Panc1 (cell line): ENCODE data around the gene ABCD3. TPM values are rescaled to one million over a fixed set of nuclear protein-coding genes. Genes with fewer than 3 reads are reported as not detected.

Source experiments
- ATAC-seq: fragments of 200-7000 bp; cut with Tn5 transposase; 2 replicates; pipeline ENCODE4 v1.9.1; 2020; ENCODE audit warnings: mild to moderate bottlenecking, moderate library complexity
- BruUV-seq: library from RNA; stranded (reverse); fragments of 400-500 nt; replicated peaks from 2 replicates; lab custom pipeline; 2021; lab: Mats Ljungman, UMichigan
- CTCF ChIA-PET: fragments of 300-600 bp; sonication (Branson Sonifier 250); formaldehyde crosslinking; loops from one replicate; lab custom pipeline; 2022; ENCODE audit warnings: antibody characterized with exemption; lab: Charles Lee
- POLR2A ChIA-PET: fragments of 300-600 bp; sonication (Branson Sonifier 250); formaldehyde crosslinking; loops from one replicate; lab custom pipeline; 2022; ENCODE audit warnings: antibody characterized with exemption; lab: Charles Lee
- DNase-seq: peaks from one replicate; pipeline ENCODE4 v3.0.0-alpha.2; 2010; ENCODE audit warnings: low read depth, low spot score
- H3K27ac ChIP-seq: 2 replicates; pipeline ENCODE4 v1.5.1; 2011; ENCODE audit warnings: mild to moderate bottlenecking, low read length, inconsistent platforms
- H3K27me3 ChIP-seq: fragments of 200-500 bp; sonication (Bioruptor generic); 2 replicates; pipeline ENCODE4 v1.6.0; 2014; ENCODE audit warnings: low read length, inconsistent platforms; ENCODE audit not compliant: control insufficient read depth, insufficient read depth
- H3K36me3 ChIP-seq: fragments of 200-500 bp; sonication (Bioruptor generic); 2 replicates; pipeline ENCODE4 v1.5.1; 2014; ENCODE audit warnings: inconsistent platforms, mild to moderate bottlenecking, low read length, moderate library complexity; ENCODE audit not compliant: control insufficient read depth, insufficient read depth
- H3K4me1 ChIP-seq: 2 replicates; pipeline ENCODE4 v1.5.1; 2011; ENCODE audit warnings: inconsistent platforms, mild to moderate bottlenecking, low read length, moderate library complexity; ENCODE audit not compliant: control insufficient read depth, insufficient read depth
- H3K4me3 ChIP-seq, 2 experiments: 2 replicates each; pipeline ENCODE4 v1.5.1; 2011 to 2012; ENCODE audit warnings: low read depth in 2 of 2, low read length in 2 of 2, mild to moderate bottlenecking in 2 of 2, inconsistent platforms in 1 of 2, moderate library complexity in 1 of 2
- H3K9me3 ChIP-seq: fragments of 200-500 bp; sonication (Bioruptor generic); 2 replicates; pipeline ENCODE4 v1.5.1; 2014; ENCODE audit warnings: low read depth, mild to moderate bottlenecking, inconsistent platforms, low read length, moderate library complexity; ENCODE audit not compliant: control insufficient read depth, insufficient read depth
- CTCF ChIP-seq: fragments of 450-650 bp; IDR thresholded peaks from 2 replicates; pipeline ENCODE4 v1.5.1; 2017; ENCODE audit warnings: mild to moderate bottlenecking
- POLR2AphosphoS5 ChIP-seq: IDR thresholded peaks from 2 replicates; pipeline ENCODE4 v1.6.1; 2012; ENCODE audit warnings: mild to moderate bottlenecking, low read depth, low read length, moderate library complexity
- REST ChIP-seq, 2 experiments: IDR thresholded peaks; 2 replicates each; pipeline ENCODE4 v1.6.1; 2011 to 2012; ENCODE audit warnings: low read depth in 2 of 2, control low read depth in 1 of 2, low read length in 1 of 2, mild to moderate bottlenecking in 1 of 2, moderate library complexity in 1 of 2; ENCODE audit not compliant: insufficient read depth in 1 of 2
- SIN3A ChIP-seq: IDR thresholded peaks from 2 replicates; pipeline ENCODE4 v1.6.1; 2012; ENCODE audit warnings: low read depth, mild to moderate bottlenecking, low read length, moderate library complexity, borderline replicate concordance; ENCODE audit not compliant: insufficient read depth
- TCF7L2 ChIP-seq: IDR thresholded peaks from 2 replicates; pipeline ENCODE4 v1.6.1; 2011; ENCODE audit warnings: mild to moderate bottlenecking, low read depth, low read length, inconsistent platforms
- in situ Hi-C: cut with HindIII; loops from 2 replicates; pipeline ENCODE4 v1.10.0; 2016; ENCODE audit warnings: low sequenced_read_pairs, low pct_unique_long_range_greater_than_20kb
- intact Hi-C: fragments of 100-400 bp; cut with micrococcal nuclease; formaldehyde crosslinking; loops from one replicate; pipeline ENCODE4 v1.10.0; 2022; ENCODE audit not compliant: unreplicated experiment
- total RNA-seq: library from RNA; stranded (reverse); gene quantifications from one replicate; pipeline ENCODE4 v1.2.1, GENCODE V29; 2021; ENCODE audit not compliant: unreplicated experiment

ABCD3 gene
- total RNA-seq, 1 experiment from 2014 or later, result 40.5 TPM

GRCh38 chr1:94538243-94538827 lies 120.1 kb downstream of the ABCD3 start:
- H3K36me3 ChIP-seq, result no peaks in the 10 kb centered on the region; the same call in 1 of the 2 replicates
- no peak overlapping the region for H3K27ac ChIP-seq
- peaks cover 5% of the 10 kb centered on the region; the same call in 1 of the 2 replicates for H3K27me3 ChIP-seq
- ATAC-seq (no peak), DNase-seq (no peak)
- CTCF ChIA-PET, result no interaction called here
- intact Hi-C loops, result no loop called here
- H3K9me3 ChIP-seq, result no peaks in the 10 kb centered on the region
- in situ Hi-C loops, result no loop called here
- BruUV-seq, result no TSS peak
- H3K4me1 ChIP-seq, result peaks cover 4% of the 10 kb centered on the region; the same call in 1 of the 2 replicates
- H3K4me3 ChIP-seq, result no peak overlapping the region
- POLR2A ChIA-PET, result no interaction called here
- TF ChIP-seq POLR2AphosphoS5 (no peak), SIN3A (no peak)

GRCh38 chr1:94539496-94539895 lies 121.3 kb downstream of the ABCD3 start:
- TF ChIP-seq CTCF (no peak), SIN3A (no peak), POLR2AphosphoS5 (no peak), TCF7L2 (no peak), REST (IDR thresholded peaks at IDR 0.05; ENCODE audit: insufficient read depth in 1 of 2, low read depth in 2 of 2, low read length in 1 of 2) (no peak)
- H3K4me1 ChIP-seq, result peaks cover 4% of the 10 kb centered on the region; the same call in 1 of the 2 replicates
- H3K9me3 ChIP-seq, result no peaks in the 10 kb centered on the region
- DNase-seq, result no peak
- POLR2A ChIA-PET, result no interaction called here
- in situ Hi-C loops (no loop called here), intact Hi-C loops (no loop called here)
- ATAC-seq, result no peak
- no TSS peak for BruUV-seq
- peaks cover 5% of the 10 kb centered on the region; the same call in 1 of the 2 replicates for H3K27me3 ChIP-seq
- CTCF ChIA-PET, result no interaction called here
- H3K36me3 ChIP-seq, result no peaks in the 10 kb centered on the region; the same call in 1 of the 2 replicates
- H3K27ac ChIP-seq, result no peak overlapping the region
- no peak overlapping the region for H3K4me3 ChIP-seq
